Vagina (tissue), 2 donors: ENCODE results near the gene FNDC10. TPM values are rescaled to one million over a fixed set of nuclear protein-coding genes. Genes with fewer than 3 reads are reported as not detected.

Source experiments
- DNase-seq, 2 donors: peaks; one replicate each; pipeline ENCODE4 v3.0.0-alpha.2; 2017; ENCODE audit errors: extremely low spot score in 2 of 2
- H3K27ac ChIP-seq: fragments of 200-600 bp; sonication (generic); one replicate; pipeline ENCODE4 v1.5.1; 2019
- H3K27me3 ChIP-seq: fragments of 200-600 bp; sonication (generic); one replicate; pipeline ENCODE4 v1.5.1; 2019
- H3K36me3 ChIP-seq, 2 donors: fragments of 200-600 bp; sonication (generic); one replicate each; pipeline ENCODE4 v1.5.1; 2017 to 2019
- H3K4me1 ChIP-seq: fragments of 200-600 bp; sonication (generic); one replicate; pipeline ENCODE4 v1.5.1; 2019
- H3K4me3 ChIP-seq, 2 donors: fragments of 200-600 bp; sonication (generic); 1 replicate in 1 of 2; 2 replicates in 1 of 2; pipeline ENCODE4 v1.5.1; 2016 to 2019
- H3K9me3 ChIP-seq: fragments of 200-600 bp; sonication (generic); one replicate; pipeline ENCODE4 v1.5.1; 2019
- CTCF ChIP-seq, 3 experiments: fragments of 450-650 bp in 2 of 3; fragments of 200-600 bp in 1 of 3; sonication (generic) in 1 of 3; IDR thresholded peaks; one replicate each; pipeline ENCODE4 v1.5.1; 2017 to 2019; ENCODE audit warnings: antibody characterized with exemption in 3 of 3, mild to moderate bottlenecking in 2 of 3, moderate library complexity in 2 of 3
- POLR2A ChIP-seq, 2 donors: fragments of 450-650 bp; IDR thresholded peaks; one replicate each; pipeline ENCODE4 v1.6.1; 2017; ENCODE audit warnings: antibody characterized with exemption in 2 of 2, mild to moderate bottlenecking in 2 of 2, moderate library complexity in 2 of 2
- POLR2AphosphoS5 ChIP-seq, 2 donors: sonication (generic); formaldehyde crosslinking; IDR thresholded peaks; one replicate each; pipeline ENCODE4 v1.9.0; 2017; ENCODE audit warnings: antibody characterized with exemption in 2 of 2, mild to moderate bottlenecking in 2 of 2, low read depth in 1 of 2; ENCODE audit not compliant: insufficient read depth in 1 of 2
- intact Hi-C: fragments of 100-400 bp; cut with DNase I; formaldehyde crosslinking; loops from one replicate; pipeline ENCODE4 v1.15.1; 2023
- total RNA-seq: library from RNA; depleted of rRNA; stranded (reverse); fragments of >200 nt; gene quantifications from one replicate; pipeline ENCODE4 v1.2.3, GENCODE V29; 2016

The FNDC10 gene
- total RNA-seq, 1 donor from 2014 or later, result 6.1 TPM

- peaks cover 15% of the 10 kb centered on the region for H3K4me1 ChIP-seq
- TF ChIP-seq POLR2A (IDR thresholded peaks at IDR 0.05), result no peak
- TF ChIP-seq POLR2AphosphoS5 (IDR thresholded peaks at IDR 0.05; ENCODE audit: insufficient read depth in 1 of 2, low read depth in 1 of 2), result no peak
- TF ChIP-seq CTCF (IDR thresholded peaks at IDR 0.05), result no peak
- DNase-seq, result no peak
- no peak overlapping the region for H3K27ac ChIP-seq
- H3K27me3 ChIP-seq, result no peaks in the 10 kb centered on the region
- H3K4me3 ChIP-seq, result no peak overlapping the region
- intact Hi-C loops, result no loop called here
- H3K36me3 ChIP-seq, result no peaks in the 10 kb centered on the region
- H3K9me3 ChIP-seq, result no peaks in the 10 kb centered on the region
Observed at GRCh38 chr1:1625824-1626206, 25.9 kb upstream of the FNDC10 start.

GRCh38 chr1:1625404-1625775 is 25.5 kb upstream of the FNDC10 start:
- intact Hi-C loops, result no loop called here
- Histone ChIP-seq H3K36me3 (no peaks in the 10 kb centered on the region), H3K27ac (no peak overlapping the region), H3K27me3 (no peaks in the 10 kb centered on the region), H3K4me3 (no peak overlapping the region), H3K9me3 (no peaks in the 10 kb centered on the region), H3K4me1 (peaks cover 11% of the 10 kb centered on the region)
- DNase-seq, result no peak
- TF ChIP-seq CTCF (IDR thresholded peaks at IDR 0.05) (no peak), POLR2A (IDR thresholded peaks at IDR 0.05) (no peak), POLR2AphosphoS5 (IDR thresholded peaks at IDR 0.05; ENCODE audit: insufficient read depth in 1 of 2, low read depth in 1 of 2) (no peak)

- Histone ChIP-seq H3K36me3 (no peaks in the 10 kb centered on the region), H3K9me3 (no peaks in the 10 kb centered on the region)
Observed at GRCh38 chr1:1624443-1625403, 24.8 kb upstream of the FNDC10 start.

GRCh38 chr1:1623631-1624442 is 23.9 kb upstream of the FNDC10 start:
- Histone ChIP-seq H3K4me1 (peaks cover 11% of the 10 kb centered on the region), H3K4me3 (no peak overlapping the region), H3K27ac (no peak overlapping the region), H3K27me3 (no peaks in the 10 kb centered on the region), H3K9me3 (no peaks in the 10 kb centered on the region), H3K36me3 (no peaks in the 10 kb centered on the region)
- intact Hi-C loops, result no loop called here
- no peak for TF ChIP-seq POLR2AphosphoS5 (IDR thresholded peaks at IDR 0.05; ENCODE audit: insufficient read depth in 1 of 2, low read depth in 1 of 2)
- no peak for TF ChIP-seq CTCF (IDR thresholded peaks at IDR 0.05)
- TF ChIP-seq POLR2A (IDR thresholded peaks at IDR 0.05), result no peak
- DNase-seq, result no peak

More at GRCh38 chr1:1624443-1625403, 24.8 kb upstream of the FNDC10 start:
- intact Hi-C loops, result no loop called here
- H3K27ac ChIP-seq, result no peak overlapping the region
- no peaks in the 10 kb centered on the region for H3K27me3 ChIP-seq
- DNase-seq, result no peak
- peaks cover 8% of the 10 kb centered on the region for H3K4me1 ChIP-seq
- H3K4me3 ChIP-seq, result no peak overlapping the region
- TF ChIP-seq CTCF (IDR thresholded peaks at IDR 0.05) (no peak), POLR2AphosphoS5 (IDR thresholded peaks at IDR 0.05; ENCODE audit: insufficient read depth in 1 of 2, low read depth in 1 of 2) (no peak), POLR2A (IDR thresholded peaks at IDR 0.05) (no peak)
